Fibroblast of mammary gland (primary cell): Measurements from ENCODE around the gene RFX7.

Experiments used
- DNase-seq: peaks from one replicate; pipeline ENCODE4 v3.0.0-alpha.2; 2010; ENCODE audit warnings: low read depth
- H3K4me3 ChIP-seq: 2 replicates; pipeline ENCODE4 v1.5.1; 2011; ENCODE audit warnings: low read depth, mild to moderate bottlenecking, low read length, moderate library complexity; ENCODE audit not compliant: control insufficient read depth
- TF ChIP-seq, protein P1 (sequence below): conservative IDR thresholded peaks from 2 replicates; pipeline ENCODE4 v1.5.1; 2011; ENCODE audit warnings: low read depth, low read length, inconsistent platforms; ENCODE audit not compliant: control insufficient read depth, insufficient read depth

RFX7 gene

DNA sequence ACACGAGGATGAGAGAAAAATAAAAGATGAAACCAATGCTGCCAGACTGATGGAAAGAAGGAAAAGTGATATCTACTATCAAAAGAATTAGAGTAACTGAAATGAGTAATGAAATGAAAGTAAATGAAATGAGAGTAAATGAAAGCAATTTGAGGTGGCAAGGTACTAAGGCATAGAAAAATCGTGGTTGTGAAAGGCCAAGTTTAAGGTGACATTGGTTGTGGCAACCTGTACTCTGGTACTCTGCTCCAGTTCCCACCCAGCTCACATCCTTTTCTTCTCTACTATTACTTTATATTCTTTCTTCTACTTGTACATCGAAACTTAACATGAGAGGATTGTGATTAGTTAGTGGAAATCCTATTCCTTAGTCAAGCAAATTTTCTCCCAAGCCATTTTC lies 10.1 kb downstream of the RFX7 start:
- TF ChIP-seq, protein P1, sequence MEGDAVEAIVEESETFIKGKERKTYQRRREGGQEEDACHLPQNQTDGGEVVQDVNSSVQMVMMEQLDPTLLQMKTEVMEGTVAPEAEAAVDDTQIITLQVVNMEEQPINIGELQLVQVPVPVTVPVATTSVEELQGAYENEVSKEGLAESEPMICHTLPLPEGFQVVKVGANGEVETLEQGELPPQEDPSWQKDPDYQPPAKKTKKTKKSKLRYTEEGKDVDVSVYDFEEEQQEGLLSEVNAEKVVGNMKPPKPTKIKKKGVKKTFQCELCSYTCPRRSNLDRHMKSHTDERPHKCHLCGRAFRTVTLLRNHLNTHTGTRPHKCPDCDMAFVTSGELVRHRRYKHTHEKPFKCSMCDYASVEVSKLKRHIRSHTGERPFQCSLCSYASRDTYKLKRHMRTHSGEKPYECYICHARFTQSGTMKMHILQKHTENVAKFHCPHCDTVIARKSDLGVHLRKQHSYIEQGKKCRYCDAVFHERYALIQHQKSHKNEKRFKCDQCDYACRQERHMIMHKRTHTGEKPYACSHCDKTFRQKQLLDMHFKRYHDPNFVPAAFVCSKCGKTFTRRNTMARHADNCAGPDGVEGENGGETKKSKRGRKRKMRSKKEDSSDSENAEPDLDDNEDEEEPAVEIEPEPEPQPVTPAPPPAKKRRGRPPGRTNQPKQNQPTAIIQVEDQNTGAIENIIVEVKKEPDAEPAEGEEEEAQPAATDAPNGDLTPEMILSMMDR: no peak
- DNase-seq: no peak
- H3K4me3 ChIP-seq: no peak overlapping the region

DNA sequence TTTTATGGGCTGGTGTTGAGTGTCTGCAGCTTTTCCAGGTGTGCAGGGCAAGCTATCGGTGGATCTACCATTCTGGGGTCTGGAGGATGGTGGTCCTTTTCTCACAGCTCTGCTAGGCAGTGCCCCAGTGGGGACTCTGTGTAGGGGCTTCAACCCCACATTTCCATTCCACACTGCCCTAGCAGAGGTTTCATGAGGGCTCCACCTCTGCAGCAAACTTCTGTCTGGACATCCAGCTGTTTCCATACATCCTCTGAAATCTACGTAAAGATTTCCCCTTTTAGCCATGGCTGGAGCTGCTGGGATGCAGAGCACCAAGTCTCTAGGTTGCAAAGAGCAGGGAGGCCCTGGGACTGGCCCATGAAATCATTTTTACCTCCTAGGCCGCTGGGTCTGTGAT lies 11.6 kb downstream of the RFX7 start:
- no peak overlapping the region for H3K4me3 ChIP-seq
- TF ChIP-seq, protein P1: no peak
- DNase-seq: no peak

GRCh38 chr15:56228854-56229253 lies 14.8 kb downstream of the RFX7 start:
- TF ChIP-seq, protein P1: no peak

GRCh38 chr15:56228352-56228751 lies 15.3 kb downstream of the RFX7 start:
- H3K4me3 ChIP-seq: no peak overlapping the region
- no peak for DNase-seq
- TF ChIP-seq, protein P1: no peak

More at GRCh38 chr15:56228854-56229253, 14.8 kb downstream of the RFX7 start:
- DNase-seq: no peak
- no peak overlapping the region for H3K4me3 ChIP-seq

GRCh38 chr15:56227780-56228179 lies 15.9 kb downstream of the RFX7 start:
- no peak overlapping the region for H3K4me3 ChIP-seq
- TF ChIP-seq, protein P1: no peak
- no peak for DNase-seq

DNA sequence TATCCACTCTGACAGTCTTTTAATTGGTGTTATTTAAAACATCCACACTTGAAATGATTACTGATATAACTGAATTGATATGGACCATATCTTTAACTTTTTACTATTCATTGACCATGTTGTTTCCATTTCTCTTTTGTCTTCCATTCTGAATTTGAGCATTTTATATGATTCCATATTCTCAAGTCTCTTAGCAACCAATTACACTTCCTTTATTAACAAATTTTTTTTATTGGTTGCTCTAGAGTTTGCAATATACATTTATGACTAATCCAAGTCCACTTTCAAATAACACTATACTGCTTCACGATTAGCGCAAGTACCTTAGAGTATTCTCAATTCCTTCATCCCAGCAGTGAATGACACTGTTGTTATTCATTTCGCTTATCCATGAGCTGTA lies 16.4 kb downstream of the RFX7 start:
- DNase-seq: no peak
- TF ChIP-seq, protein P1: no peak
- H3K4me3 ChIP-seq: no peak overlapping the region

DNA sequence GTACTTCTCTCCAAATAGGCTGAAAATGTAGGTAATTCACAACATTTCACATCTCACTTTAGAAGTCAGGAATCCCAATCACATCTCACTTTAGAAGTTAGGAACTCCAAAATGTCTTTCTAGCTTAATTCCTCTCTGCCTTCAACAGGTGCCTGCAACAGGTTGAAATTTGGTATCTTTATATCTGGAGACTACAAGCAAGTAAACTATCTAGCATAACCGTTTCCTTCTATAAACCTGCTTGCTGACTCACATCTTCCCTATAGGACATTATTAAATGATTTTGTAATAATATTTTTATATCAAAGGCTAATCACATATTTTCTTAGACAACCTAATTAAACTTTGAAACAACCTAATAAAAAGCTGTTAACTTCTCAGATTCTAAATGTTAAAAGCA lies 18.2 kb downstream of the RFX7 start:
- H3K4me3 ChIP-seq: no peak overlapping the region
- DNase-seq: no peak
- TF ChIP-seq, protein P1: no peak
